HG03439 (cell line): Measurements from ENCODE around the gene CBS.
A peak's percentile ranks its signal among the peaks of the same experiment; 100 is the strongest.
"Not testable (repeated sequence)": the region's sequence is repeated elsewhere in the genome, so short reads cannot be mapped to it uniquely, and the experiment has no call there.

Experiments
- ATAC-seq: cut with Tn5 transposase; IDR thresholded peaks from one replicate; pipeline ENCODE4 v1.9.1; 2021; ENCODE audit warnings: mild to moderate bottlenecking, moderate library complexity; ENCODE audit not compliant: unreplicated experiment

The CBS gene

DNA sequence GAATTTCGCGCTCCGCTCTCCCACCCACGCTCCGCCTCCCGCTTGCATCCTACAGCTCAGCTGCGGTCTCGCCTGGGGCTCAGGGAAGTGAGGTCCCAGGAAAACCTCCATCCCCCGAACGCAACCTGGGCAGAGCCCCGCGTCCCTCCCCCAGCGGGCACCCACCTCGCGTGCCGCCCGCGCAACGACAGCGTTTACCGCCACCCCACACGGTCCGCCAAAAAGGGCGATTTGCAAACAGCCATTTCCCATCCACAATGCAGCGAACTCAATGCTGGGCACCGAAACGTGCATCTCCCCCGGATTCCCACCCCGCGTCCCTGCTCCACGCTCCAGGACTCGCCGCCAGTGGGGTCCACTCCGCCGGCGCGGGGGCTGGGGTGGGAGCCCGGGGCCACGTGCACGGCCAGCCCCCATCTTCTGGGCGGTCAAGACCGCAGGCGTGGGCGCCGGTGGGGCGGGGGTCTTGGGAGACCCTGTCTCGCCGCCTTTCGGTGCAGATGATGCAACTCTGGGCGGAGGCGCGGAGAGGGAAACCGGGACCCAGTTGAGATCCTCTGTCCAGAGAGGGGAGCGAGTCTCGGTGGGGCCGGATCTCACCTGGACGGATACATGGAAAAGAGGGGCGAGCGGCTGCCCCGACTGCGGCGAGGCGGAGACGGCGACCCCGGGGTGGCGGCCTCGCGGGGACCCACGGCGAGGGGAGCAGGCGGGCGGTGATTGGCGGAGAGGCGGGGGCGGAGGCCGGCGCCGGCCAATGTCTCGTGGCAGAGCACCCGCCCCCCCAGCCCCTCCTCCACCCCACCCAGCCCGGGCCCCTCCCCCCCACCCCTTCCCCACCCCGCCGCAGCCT, at the start of gene CBS:
Gene CBS (minus strand): TSS at position 666 of the 853 bp plus-strand sequence. CDS start 3,642 bp downstream, outside the sequence.
- ATAC-seq, result not testable (repeated sequence)

DNA sequence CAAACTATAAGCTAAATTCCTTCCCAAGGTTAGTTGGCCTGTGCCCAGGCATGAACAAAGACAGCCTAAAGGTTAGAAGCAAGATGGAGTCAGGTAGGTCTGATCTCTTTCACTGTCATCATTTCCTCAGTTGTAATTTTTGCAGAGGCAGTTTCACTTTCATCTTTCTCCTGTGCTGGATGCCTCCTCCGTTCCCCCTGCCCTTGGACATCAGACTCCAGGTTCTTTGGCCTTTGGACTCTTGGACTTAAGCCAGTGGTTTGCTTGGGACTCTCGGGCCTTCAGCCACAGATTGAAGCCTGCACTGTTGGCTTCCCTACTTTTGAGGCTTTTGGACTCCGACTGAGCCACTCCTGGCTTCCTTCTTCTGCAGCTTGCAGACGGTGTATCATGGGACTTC, 40.3 kb upstream of the CBS start:
- not testable (repeated sequence) for ATAC-seq

DNA sequence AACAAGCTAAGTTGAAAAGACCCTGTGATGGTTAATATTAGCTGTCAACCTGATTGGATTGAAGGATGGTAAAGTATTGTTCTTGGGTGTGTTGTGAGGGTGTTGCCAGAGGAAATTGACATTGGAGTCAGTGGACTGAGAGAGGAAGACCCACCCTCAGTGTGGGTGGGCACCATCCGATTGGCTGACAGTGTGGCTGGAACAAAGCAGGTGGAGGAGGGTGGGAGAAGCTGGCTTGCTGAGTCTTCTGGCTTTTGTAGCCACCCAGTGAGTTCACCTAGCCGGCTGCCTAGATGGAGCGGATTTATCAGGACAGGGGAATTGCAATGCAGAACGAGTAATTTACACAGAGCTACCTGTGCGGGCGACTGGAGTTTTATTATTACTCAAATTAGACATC, 38.8 kb upstream of the CBS start:
- not testable (repeated sequence) for ATAC-seq

DNA sequence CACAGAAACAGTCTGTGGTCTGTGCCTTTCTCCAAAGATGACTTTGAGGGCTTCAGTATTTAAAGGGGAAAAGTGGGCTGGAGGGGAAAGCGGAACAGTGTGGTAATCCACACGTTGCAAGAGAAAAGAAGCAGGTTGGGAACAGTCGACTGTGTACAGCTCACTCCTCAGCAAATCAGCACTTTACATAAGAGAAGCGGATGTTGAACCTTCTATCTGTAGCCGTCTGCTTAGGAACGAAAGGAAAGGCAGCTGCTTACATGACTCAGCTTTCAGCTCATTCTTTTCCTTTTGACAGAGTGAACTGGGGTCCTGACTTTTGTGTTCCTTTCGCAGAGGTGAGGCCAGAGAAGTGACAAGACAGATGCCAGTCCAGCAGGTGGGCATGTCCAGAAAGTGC, 33.4 kb upstream of the CBS start:
- not testable (repeated sequence) for ATAC-seq

DNA sequence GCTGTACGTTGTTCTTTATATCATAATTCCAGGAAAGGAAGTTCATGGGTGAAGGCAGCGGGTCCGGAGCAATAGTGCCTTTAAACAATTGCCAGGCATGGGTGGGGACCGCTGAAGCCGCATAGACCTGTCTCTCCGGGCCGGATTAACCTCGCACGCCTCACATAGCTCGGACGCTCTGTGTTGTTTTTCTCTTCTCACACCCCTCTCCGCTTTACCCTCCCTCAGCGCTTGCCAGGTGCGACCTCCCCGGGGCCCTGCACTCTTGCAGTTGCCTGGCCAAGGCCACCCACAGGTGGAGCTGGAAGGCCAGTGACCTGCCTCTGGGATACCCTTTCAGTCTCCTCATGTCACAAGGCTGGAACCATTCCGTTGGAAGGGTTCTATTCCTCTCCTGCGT, 32.5 kb upstream of the CBS start:
- ATAC-seq, result peak; percentile 12

DNA sequence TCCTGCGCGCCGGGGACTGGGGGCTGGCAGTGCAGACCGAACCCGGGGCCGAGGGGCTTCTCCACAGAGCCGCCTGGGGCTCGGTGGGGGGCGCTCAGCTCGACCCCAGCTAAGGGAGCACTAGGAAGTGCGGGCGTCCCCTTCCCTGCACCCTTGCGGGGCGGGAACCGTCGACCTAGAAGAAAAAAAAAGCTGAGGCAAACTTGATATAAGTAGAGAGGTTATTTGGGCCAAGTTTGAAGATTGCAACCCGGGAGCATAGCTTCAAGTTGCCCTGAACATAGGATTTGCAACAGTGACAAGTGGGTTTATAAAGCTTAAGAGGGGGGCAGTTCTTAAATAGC, 32.1 kb upstream of the CBS start:
- ATAC-seq, result peak; percentile 35

DNA sequence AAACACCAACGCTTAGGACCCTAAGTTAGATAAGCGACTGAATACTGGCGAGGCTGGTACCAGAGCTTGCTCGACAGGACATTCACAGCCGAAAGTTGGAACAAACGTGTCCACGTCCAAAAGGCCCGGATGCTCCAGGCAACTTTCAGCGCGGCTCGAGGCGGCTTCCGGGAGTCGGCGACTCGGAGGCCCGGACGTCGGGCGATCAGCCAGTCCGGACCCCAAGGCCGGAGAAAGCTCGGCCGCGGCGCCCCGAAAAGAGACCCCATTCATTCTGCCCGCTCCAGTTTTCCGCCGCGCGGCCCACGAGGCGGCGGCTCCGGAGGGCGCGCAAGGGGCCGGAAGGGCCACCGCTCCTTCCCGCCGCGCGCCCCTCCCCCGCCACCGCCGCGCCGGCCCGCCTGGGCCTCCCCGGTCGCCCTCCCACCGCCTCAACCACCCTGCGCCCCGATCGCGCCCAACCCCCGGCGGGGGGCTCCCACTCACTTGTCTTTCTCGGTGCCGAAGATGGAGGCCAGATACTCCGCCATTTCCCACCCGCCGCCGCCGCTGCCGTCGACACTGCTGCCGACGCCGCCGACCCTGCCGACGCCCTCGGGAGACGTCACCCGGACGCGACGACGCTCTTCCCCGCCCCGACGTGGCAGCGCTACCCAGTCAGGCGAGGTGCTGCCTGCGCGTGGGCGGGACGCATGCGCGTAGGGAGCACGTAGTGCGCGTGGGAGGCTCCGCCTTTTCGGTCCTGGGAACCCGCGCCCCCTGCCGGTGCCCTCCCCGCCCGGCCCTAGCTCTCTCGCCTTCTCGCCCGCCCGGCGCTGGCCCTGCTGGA, 31.5 kb upstream of the CBS start, which contains the start of gene U2AF1:
Gene U2AF1 (minus strand): TSS at position 606 of the 829 bp plus-strand sequence. CDS start 76 bp downstream, at position 530.
- ATAC-seq, result peak; percentile 70

DNA sequence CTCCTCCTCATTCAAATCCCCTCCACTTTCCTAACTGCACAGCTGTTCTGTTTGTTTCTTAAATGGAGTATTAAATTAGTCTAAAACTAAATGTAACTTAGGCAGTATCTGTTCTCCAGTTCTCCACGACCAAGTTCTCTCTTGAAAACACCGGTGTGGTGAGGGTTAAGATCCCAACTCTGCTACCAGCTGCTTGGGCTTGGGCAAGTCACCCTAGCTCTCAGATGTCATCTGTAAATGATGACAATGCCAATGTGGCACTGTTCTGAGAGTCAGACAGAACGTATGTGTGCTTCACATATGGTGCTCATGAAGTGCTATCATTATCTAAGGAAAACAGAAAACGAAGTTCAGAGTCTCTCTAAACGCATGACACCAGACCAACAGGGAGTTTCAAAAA, 29.0 kb upstream of the CBS start:
- ATAC-seq, result not testable (repeated sequence)

DNA sequence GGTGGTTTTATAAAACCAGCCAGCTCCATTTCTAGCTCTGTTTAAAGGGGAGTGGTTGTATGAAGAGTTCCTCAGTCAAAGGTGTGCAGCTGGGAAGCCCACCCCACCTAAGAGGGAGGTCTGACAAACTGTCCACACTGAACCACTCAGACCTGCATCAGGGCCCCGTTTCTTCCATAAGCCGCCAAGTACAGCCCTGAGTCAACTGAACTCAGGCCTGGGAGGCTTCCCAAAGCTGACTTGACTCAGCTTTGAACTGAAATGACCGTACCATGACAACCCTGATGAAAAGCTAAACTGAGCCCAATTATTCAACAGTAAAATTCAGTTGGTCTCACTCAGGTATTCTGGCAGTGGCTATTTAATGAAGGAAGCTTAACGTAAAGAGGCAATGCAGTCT, 26.6 kb upstream of the CBS start:
- ATAC-seq, result not testable (repeated sequence)

DNA sequence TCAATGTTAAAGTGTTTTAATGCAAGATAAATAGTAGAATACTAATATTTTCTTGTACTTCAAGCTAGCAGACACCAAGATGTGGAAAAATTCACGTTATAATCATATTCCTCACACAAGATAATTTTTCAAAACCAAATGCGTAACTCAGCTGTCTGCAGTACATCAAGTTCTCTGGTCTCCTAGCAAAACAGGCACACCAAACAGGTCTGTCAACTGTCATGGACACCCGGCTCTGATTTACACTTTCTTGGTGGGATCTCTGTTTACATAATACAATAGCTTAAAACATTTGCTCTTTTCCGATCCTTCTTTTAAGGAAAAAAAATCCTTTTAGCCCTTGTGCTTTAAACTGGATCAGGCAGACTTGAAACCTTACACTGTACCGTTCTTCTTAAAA, 26.0 kb upstream of the CBS start:
- ATAC-seq, result not testable (repeated sequence)

DNA sequence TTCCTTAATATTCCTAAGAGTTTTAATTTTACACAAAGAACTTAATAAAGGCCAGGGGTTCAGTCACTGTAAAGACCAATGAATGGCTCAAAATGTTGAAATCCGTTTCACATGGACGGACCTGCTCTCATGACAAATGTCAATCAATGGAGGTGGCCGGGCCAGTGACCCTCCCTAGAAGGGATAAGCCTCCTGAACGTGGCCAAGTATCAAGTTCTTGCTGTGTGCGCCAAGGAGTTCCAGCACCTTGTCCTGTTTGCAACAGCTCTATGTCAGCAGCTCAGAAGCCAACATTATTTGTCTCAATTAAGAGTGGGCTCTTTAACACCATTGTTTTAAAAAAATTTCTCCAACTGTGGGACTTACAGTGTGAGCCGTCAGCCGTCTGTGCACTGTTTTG, 25.4 kb upstream of the CBS start:
- ATAC-seq, result not testable (repeated sequence)

DNA sequence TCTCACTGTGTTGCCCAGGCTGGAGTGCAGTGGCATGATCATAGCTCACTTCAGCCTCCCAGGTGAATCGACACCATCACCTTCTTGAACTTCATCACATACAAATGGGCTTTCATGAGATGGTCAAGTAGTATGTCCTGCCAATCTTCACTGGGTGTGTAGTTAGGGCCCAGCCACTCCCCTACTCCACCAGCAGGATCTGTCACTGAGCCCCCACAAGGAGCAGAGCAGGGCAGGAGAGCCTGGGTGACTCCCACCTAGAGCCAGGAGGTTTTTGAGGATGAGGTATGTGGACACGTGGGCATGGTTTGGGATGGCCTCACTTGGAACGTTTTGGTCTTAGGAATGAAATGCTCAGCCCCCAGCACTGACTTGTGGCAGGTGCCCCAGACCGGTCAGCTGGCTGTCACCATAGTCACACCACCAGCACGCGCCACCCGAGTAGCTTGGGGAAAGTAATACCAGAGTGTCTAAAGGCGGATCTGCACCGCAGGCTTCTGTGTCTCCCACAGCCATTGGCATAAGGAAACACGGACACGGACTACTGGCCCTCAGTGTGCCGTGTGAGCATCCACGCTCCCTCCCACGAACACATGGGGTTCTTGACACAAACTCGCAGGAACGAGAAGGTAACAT, 16.5 kb upstream of the CBS start:
- ATAC-seq, result not testable (repeated sequence)

DNA sequence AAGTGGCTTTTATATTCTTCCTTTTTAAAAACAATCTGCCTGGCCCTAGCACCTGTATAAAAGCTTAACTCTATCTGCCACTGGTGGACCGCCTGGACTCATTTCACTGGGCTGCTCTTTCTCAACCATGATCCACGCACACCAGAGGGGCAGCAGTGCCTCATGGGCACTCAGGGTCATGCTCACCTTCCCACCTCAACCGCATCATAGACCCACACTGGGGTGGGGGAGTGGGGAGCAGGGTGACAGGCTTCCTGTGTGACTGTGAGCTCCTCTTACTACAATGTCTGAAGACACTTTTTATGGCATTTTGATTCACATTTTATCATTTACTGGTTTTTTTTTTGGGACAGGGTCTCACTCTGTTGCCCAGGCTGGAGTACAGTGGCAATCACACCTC, 15.3 kb upstream of the CBS start:
- ATAC-seq, result not testable (repeated sequence)

DNA sequence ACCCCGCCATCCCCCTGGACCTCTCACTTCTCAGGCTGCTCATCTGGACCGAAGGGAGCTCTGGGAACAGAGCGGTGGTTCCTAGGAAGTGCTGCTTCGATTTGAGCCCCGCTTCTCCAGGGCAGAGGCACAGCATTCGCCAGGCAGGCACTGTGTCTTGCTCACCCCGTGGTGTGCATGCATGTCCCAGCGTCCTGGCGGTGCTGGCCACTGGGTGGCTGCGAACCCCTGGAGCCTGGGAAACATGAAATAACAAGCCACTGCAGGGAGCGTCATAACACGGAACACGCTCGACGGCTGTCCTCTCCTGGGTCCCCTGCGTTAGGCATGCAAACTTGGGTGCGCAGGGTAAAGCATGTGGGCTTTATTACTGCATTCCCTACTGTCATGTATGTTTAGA, 13.8 kb upstream of the CBS start:
- not testable (repeated sequence) for ATAC-seq

DNA sequence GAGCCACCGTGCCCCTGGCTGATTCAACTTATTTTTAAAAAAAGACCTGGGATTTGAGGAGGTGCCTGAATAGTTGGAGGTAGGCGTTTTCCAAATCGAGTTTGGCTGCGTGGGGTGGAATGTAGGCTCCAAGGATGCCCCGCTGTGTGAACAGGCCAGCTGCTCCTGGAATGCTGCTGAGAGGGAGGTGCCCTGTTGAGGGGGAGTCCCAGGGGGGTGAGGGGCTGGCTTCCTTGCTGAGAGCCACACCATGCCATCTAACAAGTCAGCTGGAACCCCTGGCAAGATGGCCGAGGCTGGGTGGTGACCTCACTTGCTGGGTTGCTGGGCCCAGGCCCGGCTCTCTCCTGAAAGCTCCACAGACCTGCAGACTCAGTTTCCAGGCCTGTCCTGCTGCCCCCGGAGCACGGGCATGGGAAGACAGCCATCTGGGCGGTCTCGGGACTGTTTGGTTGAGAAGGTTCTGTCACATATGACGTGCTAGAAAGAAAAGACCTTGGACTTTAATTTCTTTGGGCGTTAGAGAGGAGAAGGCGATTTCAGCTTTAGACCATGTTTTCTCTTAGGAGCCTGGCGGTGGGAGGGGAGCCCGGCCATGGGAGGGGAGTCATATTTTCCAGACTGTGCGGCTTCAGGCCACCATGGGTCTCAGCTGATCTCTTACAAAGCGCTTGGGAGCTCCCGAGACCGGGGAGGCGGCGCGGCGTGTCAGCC, 7.1 kb upstream of the CBS start:
- ATAC-seq, result not testable (repeated sequence)

DNA sequence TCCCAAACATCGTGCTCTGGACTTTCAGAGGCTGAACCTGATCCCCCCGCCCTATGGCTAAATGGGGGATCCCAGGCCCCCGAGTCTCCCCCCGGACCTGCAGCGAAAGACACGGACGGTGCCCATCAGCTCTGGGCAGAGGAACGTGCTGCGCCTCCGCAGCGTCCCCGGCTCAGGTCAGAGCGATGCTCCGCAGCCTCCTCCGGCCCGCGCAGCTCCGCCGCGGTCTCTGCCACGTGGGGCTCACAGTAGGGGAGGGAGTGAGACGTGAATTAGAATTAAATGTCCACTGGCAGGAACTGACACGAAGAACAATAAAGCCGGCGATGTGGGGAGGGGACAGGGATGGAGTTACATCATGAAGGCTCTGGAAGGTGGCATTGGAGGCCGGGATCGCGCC, 1.0 kb upstream of the CBS start:
- not testable (repeated sequence) for ATAC-seq

DNA sequence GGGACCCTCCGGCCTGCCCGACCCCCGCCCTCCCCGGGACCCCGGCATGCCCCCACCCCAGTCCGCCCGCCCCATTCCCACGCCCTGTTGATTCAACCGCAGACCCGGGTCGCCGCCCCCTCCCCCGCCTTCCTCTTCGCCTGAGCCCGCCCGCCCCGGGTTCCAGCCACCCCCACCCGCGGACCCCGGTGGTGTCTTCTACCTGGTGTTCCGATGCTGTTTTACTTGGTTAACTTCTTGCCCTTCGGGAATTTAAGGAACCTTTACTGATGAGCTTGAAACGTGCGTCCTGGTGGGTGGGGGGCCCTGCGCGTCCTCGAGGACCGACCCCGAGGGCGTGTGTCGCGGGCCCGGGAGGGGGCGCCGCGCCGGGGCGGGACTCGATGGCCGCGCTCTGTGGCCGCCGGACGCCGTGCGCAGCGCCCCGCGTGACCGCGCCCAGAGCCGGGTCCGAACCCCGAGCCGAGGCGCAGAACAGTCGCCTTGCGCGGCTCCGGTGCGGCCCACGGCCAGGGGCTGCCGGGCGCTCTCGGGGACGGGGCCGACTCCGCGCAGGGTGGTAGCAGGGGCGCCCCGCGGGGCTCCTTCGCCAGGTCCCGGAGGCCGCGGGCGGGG, 495 bp upstream of the CBS start:
- not testable (repeated sequence) for ATAC-seq

DNA sequence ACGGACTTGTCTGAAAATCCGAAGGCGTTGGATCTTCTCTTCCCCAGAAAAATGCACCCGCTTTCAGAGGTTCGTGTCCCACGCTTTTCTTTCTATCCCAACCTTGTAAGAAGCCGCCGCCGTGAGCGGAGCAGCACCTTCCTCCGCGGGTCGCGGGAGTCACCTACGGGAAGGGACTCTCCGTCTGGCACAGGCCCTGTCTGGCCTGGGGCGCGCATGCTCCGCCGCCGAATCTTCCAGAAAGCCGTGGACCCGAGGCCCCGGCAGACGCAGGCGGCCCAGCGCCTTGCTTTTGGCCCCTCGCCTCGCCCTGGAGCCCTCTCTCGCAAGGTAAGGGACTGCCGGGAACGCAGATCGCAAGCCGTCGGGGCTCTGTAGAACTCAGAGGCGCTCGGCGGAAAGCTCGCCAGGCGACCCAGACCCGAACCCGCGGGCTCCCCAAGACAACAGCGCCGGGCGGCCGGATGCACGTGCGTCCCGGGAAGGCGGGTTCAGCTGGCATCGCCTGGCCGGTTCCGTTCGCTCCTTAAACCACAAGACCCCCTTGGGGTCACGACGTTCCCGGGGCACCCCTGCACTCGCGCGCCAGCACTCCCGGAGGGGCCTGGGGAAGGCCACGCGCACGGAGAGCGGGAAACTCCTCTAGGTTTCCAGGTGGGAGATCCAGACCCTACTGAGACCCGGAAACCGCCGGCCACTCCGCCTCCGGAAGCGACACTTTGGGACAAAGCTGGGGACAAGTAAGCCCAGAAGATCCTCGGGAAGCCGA, 1.1 kb downstream of the CBS start:
- ATAC-seq, result not testable (repeated sequence)

DNA sequence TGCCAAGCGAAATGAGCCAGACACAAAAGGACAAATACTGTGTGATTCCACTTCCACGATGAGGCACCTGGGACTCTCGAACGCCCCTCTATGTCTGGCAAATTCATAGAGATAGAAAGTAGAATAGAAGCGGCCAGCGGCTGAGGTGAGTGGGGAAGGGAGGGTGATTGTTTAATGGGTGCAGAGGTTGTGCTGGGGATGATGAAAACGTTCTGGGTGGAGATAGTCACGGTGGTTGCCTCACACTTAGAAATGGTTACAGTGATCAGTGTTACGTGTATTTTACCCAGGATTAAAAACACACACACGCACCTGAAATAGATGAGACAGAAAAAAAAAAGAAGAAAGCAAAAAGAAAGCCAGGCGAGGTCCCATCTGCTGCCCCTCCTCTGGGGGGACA, 2.9 kb downstream of the CBS start:
- ATAC-seq, result not testable (repeated sequence)
